ENCODE measurements around the gene SLC12A9. TPM values are rescaled to one million over a fixed set of nuclear protein-coding genes. Genes with fewer than 3 reads are reported as not detected.
A peak's percentile ranks its signal among the peaks of the same experiment; 100 is the strongest.

The SLC12A9 gene
- 10 to 100 TPM; 11.2 to 32.9 (median 20.2) TPM for total RNA-seq

- Histone ChIP-seq H3K36me3 (peaks cover 0 to 23% of the 10 kb centered on the region in 2 donors), H3K27me3 (no peaks in the 10 kb centered on the region), H3K4me1 (peaks cover 0 to 31% (median 3%) of the 10 kb centered on the region in 3 donors), H3K4me3 (peak within 1 kb of the TSS; percentile 71 to 80), H3K9me3 (no peaks in the 10 kb centered on the region), H3K27ac (peak within 1 kb of the TSS; percentile 54 to 86 (median 82))
- WGBS, 2 donors (ENCODE audit: low coverage in 1 of 2) = 0% methylated on average over 4 to 11 of the region's 71 CpGs
- ATAC-seq = peak; percentile 99
- TF ChIP-seq EP300 (IDR thresholded peaks at IDR 0.05) (no peak), POLR2AphosphoS5 (IDR thresholded peaks at IDR 0.05) (no peak), CTCF (IDR thresholded peaks at IDR 0.05) (peak in 3 of 4 experiments; percentile 90 to 96 (median 93)), POLR2A (IDR thresholded peaks at IDR 0.05) (peak; percentile 24 to 52)
These were observed at the start of gene SLC12A9 for GRCh38 chr7:100852048-100852872. SLC12A9 (plus strand) TSS chr7:100852713; CDS start chr7:100854198, 1,485 bp downstream.

GRCh38 chr7:100802951-100803350 is 49.6 kb upstream of the SLC12A9 start:
- no CpG with 5 or more reads among the region's 4 CpGs for WGBS, 2 donors (ENCODE audit: low coverage in 1 of 2)
- no peaks in the 10 kb centered on the region for H3K27me3 ChIP-seq
- H3K4me1 ChIP-seq = peaks cover 0 to 57% (median 12%) of the 10 kb centered on the region in 3 donors
- H3K9me3 ChIP-seq = no peaks in the 10 kb centered on the region
- peak overlapping the region in 1 of 2 donors; percentile 29 for H3K4me3 ChIP-seq
- no peak for TF ChIP-seq POLR2A (IDR thresholded peaks at IDR 0.05)
- no peak for TF ChIP-seq CTCF (IDR thresholded peaks at IDR 0.05)
- TF ChIP-seq EP300 (IDR thresholded peaks at IDR 0.05) = no peak
- no peak for TF ChIP-seq POLR2AphosphoS5 (IDR thresholded peaks at IDR 0.05)
- peak overlapping the region in 3 of 4 donors; percentile 62 to 86 (median 74) for H3K27ac ChIP-seq
- H3K36me3 ChIP-seq = peaks cover 0 to 36% of the 10 kb centered on the region in 2 donors
- no peak for ATAC-seq

GRCh38 chr7:100803398-100804161 is 48.9 kb upstream of the SLC12A9 start:
- Histone ChIP-seq H3K4me3 (peak overlapping the region in 1 of 2 donors; percentile 29), H3K4me1 (peaks cover 0 to 63% (median 12%) of the 10 kb centered on the region in 3 donors), H3K9me3 (no peaks in the 10 kb centered on the region), H3K27ac (peak overlapping the region in 3 of 4 donors; percentile 62 to 86 (median 74)), H3K27me3 (no peaks in the 10 kb centered on the region), H3K36me3 (peaks cover 0 to 42% of the 10 kb centered on the region in 2 donors)
- peak; percentile 89 for ATAC-seq
- WGBS, 2 donors (ENCODE audit: low coverage in 1 of 2) = 21 to 25% methylated on average over 6 to 8 of the region's 19 CpGs
- TF ChIP-seq EP300 (IDR thresholded peaks at IDR 0.05) (no peak), POLR2AphosphoS5 (IDR thresholded peaks at IDR 0.05) (peak; percentile 7), POLR2A (IDR thresholded peaks at IDR 0.05) (no peak)

- Histone ChIP-seq H3K27me3 (no peaks in the 10 kb centered on the region), H3K9me3 (no peaks in the 10 kb centered on the region), H3K27ac (peak overlapping the region in 3 of 4 donors; percentile 62 to 86 (median 74)), H3K4me1 (peaks cover 0 to 63% (median 12%) of the 10 kb centered on the region in 3 donors), H3K4me3 (no peak overlapping the region), H3K36me3 (peaks cover 0 to 55% of the 10 kb centered on the region in 2 donors)
- WGBS, 2 donors (ENCODE audit: low coverage in 1 of 2) = 48 to 63% methylated on average over 4 to 8 of the region's 22 CpGs
- TF ChIP-seq CTCF (IDR thresholded peaks at IDR 0.05) (no peak), POLR2A (IDR thresholded peaks at IDR 0.05) (no peak), EP300 (IDR thresholded peaks at IDR 0.05) (no peak), POLR2AphosphoS5 (IDR thresholded peaks at IDR 0.05) (no peak)
- no peak for ATAC-seq
These were observed 47.7 kb upstream of the SLC12A9 start for GRCh38 chr7:100804681-100805431.
